Measurements from ENCODE around the gene SLC25A22. TPM values are rescaled to one million over a fixed set of nuclear protein-coding genes. Genes with fewer than 3 reads are reported as not detected.

Gene SLC25A22
- total and polyA plus RNA-seq, 2 donors (not counting 1 experiment from before 2014, with no cell fraction given): 25.7 to 45.7 TPM

- Histone ChIP-seq H3K27ac (ENCODE audit: low read length in 2 of 2) (peak overlapping the region in 1 of 2 donors; percentile 94), H3K27me3 (replicated peaks in 1 of 4; ENCODE audit: control extremely low read depth in 1 of 4, control insufficient read depth in 3 of 4, insufficient read depth in 4 of 4, low read length in 3 of 4) (no peaks in the 10 kb centered on the region), H4K20me1 (ENCODE audit: control insufficient read depth, insufficient read depth, low read length, poor library complexity, severe bottlenecking) (peaks cover 36% of the 10 kb centered on the region), H3K4me2 (replicated peaks; ENCODE audit: low read depth, low read length, poor library complexity, severe bottlenecking) (peak overlapping the region; percentile 87), H3K4me1 (ENCODE audit: control insufficient read depth in 2 of 2, insufficient read depth in 2 of 2, low read length in 2 of 2) (peaks cover 21 to 26% of the 10 kb centered on the region in 2 donors), H3K79me2 (ENCODE audit: control insufficient read depth, insufficient read depth, low read length) (peaks cover 27% of the 10 kb centered on the region), H3K36me3 (replicated peaks in 1 of 2; ENCODE audit: control extremely low read depth in 1 of 2, control insufficient read depth in 1 of 2, extremely low read depth in 1 of 2, insufficient read depth in 2 of 2, low read length in 1 of 2) (peaks cover 2 to 24% of the 10 kb centered on the region in 2 experiments), H3K9me3 (ENCODE audit: control extremely low read depth in 1 of 3, control insufficient read depth in 2 of 3, insufficient read depth in 1 of 3, low read length in 2 of 3) (no peaks in the 10 kb centered on the region), H3K4me3 (ENCODE audit: control extremely low read depth in 1 of 5, extremely low read depth in 1 of 5, insufficient read depth in 1 of 5, low read depth in 2 of 5, low read length in 4 of 5) (no peak overlapping the region), H2AFZ (ENCODE audit: insufficient read depth, low read depth, low read length, poor library complexity, severe bottlenecking) (no peak overlapping the region), H3K9ac (ENCODE audit: low read length) (no peak overlapping the region)
- ATAC-seq (ENCODE audit: low read depth): no peak
- H3K9me3 Mint-ChIP-seq (ENCODE audit: insufficient read depth): no peaks in the 10 kb centered on the region
- WGBS (ENCODE audit: insufficient coverage): 81% methylated on average over 12 of the region's 14 CpGs
- H3K4me1 Mint-ChIP-seq: peaks cover 36% of the 10 kb centered on the region
- H3K4me3 Mint-ChIP-seq: peak overlapping the region; percentile 82
- H3K27ac Mint-ChIP-seq: peak overlapping the region; percentile 37
- no peaks in the 10 kb centered on the region for H3K27me3 Mint-ChIP-seq
- intact Hi-C loops (cut with micrococcal nuclease): no loop called here
- POLR2A ChIA-PET: interaction anchor here (0.7 kb wide), 1 partner anchor 171 kb away, joined by 3 read pairs; no protein-coding TSS in a partner anchor
- DNase-seq: no peak
- no peak for TF ChIP-seq EZH2 (IDR thresholded peaks at IDR 0.05; ENCODE audit: borderline replicate concordance, insufficient read depth, low read depth, low read length, poor library complexity, severe bottlenecking)
- CTCF ChIA-PET: interaction anchor here (0.9 to 1.3 kb wide), 2 partner anchors 8 to 17 kb away, joined by 3 read pairs; partner anchors contain the start of gene PNPLA2
Measured at GRCh38 chr11:811446-812245, 13.6 kb upstream of the SLC25A22 start.

- H3K4me1 Mint-ChIP-seq: peaks cover 40% of the 10 kb centered on the region
- no peak for DNase-seq
- intact Hi-C loops (cut with micrococcal nuclease): no loop called here
- Histone ChIP-seq H3K9me3 (ENCODE audit: control extremely low read depth in 1 of 3, control insufficient read depth in 2 of 3, insufficient read depth in 1 of 3, low read length in 2 of 3) (no peaks in the 10 kb centered on the region), H3K27me3 (replicated peaks in 1 of 4; ENCODE audit: control extremely low read depth in 1 of 4, control insufficient read depth in 3 of 4, insufficient read depth in 4 of 4, low read length in 3 of 4) (no peaks in the 10 kb centered on the region), H3K79me2 (ENCODE audit: control insufficient read depth, insufficient read depth, low read length) (peaks cover 27% of the 10 kb centered on the region), H3K36me3 (replicated peaks in 1 of 2; ENCODE audit: control extremely low read depth in 1 of 2, control insufficient read depth in 1 of 2, extremely low read depth in 1 of 2, insufficient read depth in 2 of 2, low read length in 1 of 2) (peaks cover 2 to 24% of the 10 kb centered on the region in 2 experiments), H3K4me1 (ENCODE audit: control insufficient read depth in 2 of 2, insufficient read depth in 2 of 2, low read length in 2 of 2) (peaks cover 21 to 31% of the 10 kb centered on the region in 2 donors), H3K27ac (ENCODE audit: low read length in 2 of 2) (peak overlapping the region; percentile 83 to 94), H3K4me2 (replicated peaks; ENCODE audit: low read depth, low read length, poor library complexity, severe bottlenecking) (peak overlapping the region; percentile 87), H3K4me3 (ENCODE audit: control extremely low read depth in 1 of 5, extremely low read depth in 1 of 5, insufficient read depth in 1 of 5, low read depth in 2 of 5, low read length in 4 of 5) (peak overlapping the region; percentile 53 to 95 (median 86)), H4K20me1 (ENCODE audit: control insufficient read depth, insufficient read depth, low read length, poor library complexity, severe bottlenecking) (peaks cover 36% of the 10 kb centered on the region), H3K9ac (ENCODE audit: low read length) (peak overlapping the region; percentile 90), H2AFZ (ENCODE audit: insufficient read depth, low read depth, low read length, poor library complexity, severe bottlenecking) (peak overlapping the region; percentile 93)
- H3K4me3 Mint-ChIP-seq: peak overlapping the region; percentile 96
- peak; percentile 2 for ATAC-seq (ENCODE audit: low read depth)
- TF ChIP-seq EZH2 (IDR thresholded peaks at IDR 0.05; ENCODE audit: borderline replicate concordance, insufficient read depth, low read depth, low read length, poor library complexity, severe bottlenecking) (no peak), CTCF (IDR thresholded peaks at IDR 0.05) (peak; percentile 13)
- peak overlapping the region; percentile 99 for H3K27ac Mint-ChIP-seq
- CTCF ChIA-PET: interaction anchor here (1.1 to 2.6 kb wide), 4 partner anchors 9 to 21 kb away, joined by 3 to 14 read pairs (median 4); partner anchors contain the start of gene PNPLA2
- under 1% methylated on average over 54 of the region's 55 CpGs for WGBS (ENCODE audit: insufficient coverage)
- H3K9me3 Mint-ChIP-seq (ENCODE audit: insufficient read depth): no peaks in the 10 kb centered on the region
- POLR2A ChIA-PET: interaction anchor here (0.6 to 2.9 kb wide), 6 partner anchors 9 to 116 kb away, joined by 3 to 32 read pairs (median 9); partner anchors contain the start of genes PNPLA2, POLR2L, SLC25A22 and TSPAN4
- H3K27me3 Mint-ChIP-seq: no peaks in the 10 kb centered on the region
Measured at GRCh38 chr11:810040-810567, 12.0 kb upstream of the SLC25A22 start.
